LNCaP clone FGC (cell line): ENCODE measurements around the gene MUS81.

Experiments used
- DNase-seq: peaks from one replicate; pipeline ENCODE4 v3.0.0-alpha.2; 2011; ENCODE audit warnings: low read depth
- H3K4me3 ChIP-seq: 2 replicates; pipeline ENCODE4 v1.5.1; 2011; ENCODE audit warnings: mild to moderate bottlenecking, low read depth, low read length, control low read depth
- CTCF ChIP-seq: IDR thresholded peaks from 2 replicates; pipeline ENCODE4 v1.5.1; 2012; ENCODE audit warnings: mild to moderate bottlenecking; ENCODE audit not compliant: control insufficient read depth, insufficient read depth; ENCODE audit errors: extremely low read depth

Gene MUS81

GRCh38 chr11:65892661-65893317 is 32.6 kb downstream of the MUS81 start:
- H3K4me3 ChIP-seq: no peak overlapping the region
- DNase-seq: no peak
- no peak for TF ChIP-seq CTCF

- no peak for DNase-seq
- TF ChIP-seq CTCF: no peak
- H3K4me3 ChIP-seq: no peak overlapping the region
Observed at GRCh38 chr11:65894034-65894591, 33.9 kb downstream of the MUS81 start.

GRCh38 chr11:65895482-65895981 is 35.3 kb downstream of the MUS81 start:
- no peak for DNase-seq
- no peak overlapping the region for H3K4me3 ChIP-seq
- TF ChIP-seq CTCF: no peak

GRCh38 chr11:65896034-65896999 is 36.1 kb downstream of the MUS81 start:
- TF ChIP-seq CTCF: no peak
- no peak for DNase-seq
- no peak overlapping the region for H3K4me3 ChIP-seq

- DNase-seq: no peak
- TF ChIP-seq CTCF: no peak
- H3K4me3 ChIP-seq: no peak overlapping the region
Observed at GRCh38 chr11:65897020-65897471, 36.8 kb downstream of the MUS81 start.

- no peak overlapping the region for H3K4me3 ChIP-seq
- DNase-seq: no peak
- no peak for TF ChIP-seq CTCF
Observed at GRCh38 chr11:65898656-65899355, 38.6 kb downstream of the MUS81 start.
